ENCODE data around the gene ERG. TPM values are rescaled to one million over a fixed set of nuclear protein-coding genes. Genes with fewer than 3 reads are reported as not detected.

The ERG gene
- polyA plus RNA-seq, 1 donor from 2014 or later: not detected

DNA sequence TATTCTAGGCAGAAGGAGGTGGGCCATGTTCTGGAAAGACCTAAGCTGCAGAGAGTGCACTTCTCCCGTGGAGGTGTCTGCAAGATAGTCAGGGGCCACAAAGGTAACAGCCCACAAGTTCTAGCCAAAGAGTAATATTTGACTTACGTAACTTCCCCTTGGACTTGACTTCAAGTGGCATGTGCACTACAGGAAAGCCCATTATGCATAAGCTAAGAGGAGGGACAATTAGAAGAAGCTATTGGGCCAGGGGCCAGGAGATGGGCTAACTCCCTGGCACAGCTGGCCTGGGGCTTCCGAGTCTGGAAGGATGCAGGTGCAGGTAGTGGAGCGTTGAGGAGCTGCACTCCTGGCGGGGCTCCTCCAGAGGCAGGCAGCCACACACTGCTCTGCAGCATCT, 58.3 kb downstream of the ERG start:
- no peak overlapping the region for H3K27ac ChIP-seq (ENCODE audit: low read length)
- H3K9ac ChIP-seq (ENCODE audit: low read length): no peak overlapping the region
- H3K4me2 ChIP-seq (ENCODE audit: low read length): no peak overlapping the region
- no peaks in the 10 kb centered on the region for H4K20me1 ChIP-seq (ENCODE audit: insufficient read depth)
- no peak overlapping the region for H3K4me3 ChIP-seq (ENCODE audit: low read length)
- no peak overlapping the region for H2AFZ ChIP-seq (ENCODE audit: low read depth, low read length)
- H3K36me3 ChIP-seq (ENCODE audit: insufficient read depth, low read length): no peaks in the 10 kb centered on the region
- no peaks in the 10 kb centered on the region for H3K9me2 ChIP-seq (ENCODE audit: insufficient read depth, low read length)
- H3F3A ChIP-seq (ENCODE audit: insufficient read depth, low read length, poor library complexity, severe bottlenecking): no peaks in the 10 kb centered on the region
- no peaks in the 10 kb centered on the region for H3K27me3 ChIP-seq (ENCODE audit: insufficient read depth, low read depth, low read length)
- H3K9me3 ChIP-seq (ENCODE audit: low read length): no peaks in the 10 kb centered on the region
- TF ChIP-seq RAD21 (conservative IDR thresholded peaks at IDR 0.05) (no peak), TAF1 (IDR thresholded peaks at IDR 0.05; ENCODE audit: low read depth) (no peak), EP300 (conservative IDR thresholded peaks at IDR 0.05; ENCODE audit: poor library complexity, severe bottlenecking) (no peak), SMC3 (conservative IDR thresholded peaks at IDR 0.05; ENCODE audit: poor library complexity) (no peak), EZH2 (IDR thresholded peaks at IDR 0.05; ENCODE audit: borderline replicate concordance, insufficient read depth, low read length, poor library complexity, severe bottlenecking) (no peak), POLR2AphosphoS5 (IDR thresholded peaks at IDR 0.05) (no peak), MXI1 (conservative IDR thresholded peaks at IDR 0.05; ENCODE audit: poor library complexity, severe bottlenecking) (no peak)
- TF ChIP-seq, protein P1, sequence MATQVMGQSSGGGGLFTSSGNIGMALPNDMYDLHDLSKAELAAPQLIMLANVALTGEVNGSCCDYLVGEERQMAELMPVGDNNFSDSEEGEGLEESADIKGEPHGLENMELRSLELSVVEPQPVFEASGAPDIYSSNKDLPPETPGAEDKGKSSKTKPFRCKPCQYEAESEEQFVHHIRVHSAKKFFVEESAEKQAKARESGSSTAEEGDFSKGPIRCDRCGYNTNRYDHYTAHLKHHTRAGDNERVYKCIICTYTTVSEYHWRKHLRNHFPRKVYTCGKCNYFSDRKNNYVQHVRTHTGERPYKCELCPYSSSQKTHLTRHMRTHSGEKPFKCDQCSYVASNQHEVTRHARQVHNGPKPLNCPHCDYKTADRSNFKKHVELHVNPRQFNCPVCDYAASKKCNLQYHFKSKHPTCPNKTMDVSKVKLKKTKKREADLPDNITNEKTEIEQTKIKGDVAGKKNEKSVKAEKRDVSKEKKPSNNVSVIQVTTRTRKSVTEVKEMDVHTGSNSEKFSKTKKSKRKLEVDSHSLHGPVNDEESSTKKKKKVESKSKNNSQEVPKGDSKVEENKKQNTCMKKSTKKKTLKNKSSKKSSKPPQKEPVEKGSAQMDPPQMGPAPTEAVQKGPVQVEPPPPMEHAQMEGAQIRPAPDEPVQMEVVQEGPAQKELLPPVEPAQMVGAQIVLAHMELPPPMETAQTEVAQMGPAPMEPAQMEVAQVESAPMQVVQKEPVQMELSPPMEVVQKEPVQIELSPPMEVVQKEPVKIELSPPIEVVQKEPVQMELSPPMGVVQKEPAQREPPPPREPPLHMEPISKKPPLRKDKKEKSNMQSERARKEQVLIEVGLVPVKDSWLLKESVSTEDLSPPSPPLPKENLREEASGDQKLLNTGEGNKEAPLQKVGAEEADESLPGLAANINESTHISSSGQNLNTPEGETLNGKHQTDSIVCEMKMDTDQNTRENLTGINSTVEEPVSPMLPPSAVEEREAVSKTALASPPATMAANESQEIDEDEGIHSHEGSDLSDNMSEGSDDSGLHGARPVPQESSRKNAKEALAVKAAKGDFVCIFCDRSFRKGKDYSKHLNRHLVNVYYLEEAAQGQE (IDR thresholded peaks at IDR 0.05; ENCODE audit: borderline replicate concordance): no peak
- TF ChIP-seq, protein P2, sequence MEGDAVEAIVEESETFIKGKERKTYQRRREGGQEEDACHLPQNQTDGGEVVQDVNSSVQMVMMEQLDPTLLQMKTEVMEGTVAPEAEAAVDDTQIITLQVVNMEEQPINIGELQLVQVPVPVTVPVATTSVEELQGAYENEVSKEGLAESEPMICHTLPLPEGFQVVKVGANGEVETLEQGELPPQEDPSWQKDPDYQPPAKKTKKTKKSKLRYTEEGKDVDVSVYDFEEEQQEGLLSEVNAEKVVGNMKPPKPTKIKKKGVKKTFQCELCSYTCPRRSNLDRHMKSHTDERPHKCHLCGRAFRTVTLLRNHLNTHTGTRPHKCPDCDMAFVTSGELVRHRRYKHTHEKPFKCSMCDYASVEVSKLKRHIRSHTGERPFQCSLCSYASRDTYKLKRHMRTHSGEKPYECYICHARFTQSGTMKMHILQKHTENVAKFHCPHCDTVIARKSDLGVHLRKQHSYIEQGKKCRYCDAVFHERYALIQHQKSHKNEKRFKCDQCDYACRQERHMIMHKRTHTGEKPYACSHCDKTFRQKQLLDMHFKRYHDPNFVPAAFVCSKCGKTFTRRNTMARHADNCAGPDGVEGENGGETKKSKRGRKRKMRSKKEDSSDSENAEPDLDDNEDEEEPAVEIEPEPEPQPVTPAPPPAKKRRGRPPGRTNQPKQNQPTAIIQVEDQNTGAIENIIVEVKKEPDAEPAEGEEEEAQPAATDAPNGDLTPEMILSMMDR (IDR thresholded peaks at IDR 0.05; ENCODE audit: poor library complexity, severe bottlenecking): no peak
- no peaks in the 10 kb centered on the region for H3K79me2 ChIP-seq (replicated peaks; ENCODE audit: insufficient read depth, low read length)

DNA sequence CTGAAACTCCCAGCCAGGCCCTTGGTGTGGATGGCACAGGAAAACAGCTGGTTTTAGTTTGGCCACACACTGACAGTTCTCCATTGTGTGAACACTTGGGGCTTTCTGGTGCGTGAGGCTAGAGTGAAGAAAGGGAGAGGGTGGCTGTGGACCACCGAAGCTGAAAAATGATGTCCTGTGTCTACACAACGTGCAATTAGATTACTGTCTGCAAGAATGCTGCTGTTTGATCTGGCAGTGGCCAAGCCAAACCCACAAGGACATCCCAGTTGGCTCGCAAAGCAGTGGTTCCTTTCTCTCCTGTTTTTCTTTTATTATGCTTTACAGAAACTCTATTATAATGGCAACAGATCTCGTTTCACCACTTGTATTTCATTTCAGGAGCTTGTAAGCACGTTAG, 58.9 kb downstream of the ERG start:
- H4K20me1 ChIP-seq (ENCODE audit: insufficient read depth): no peaks in the 10 kb centered on the region
- no peaks in the 10 kb centered on the region for H3K9me2 ChIP-seq (ENCODE audit: insufficient read depth, low read length)
- H3K9me3 ChIP-seq (ENCODE audit: low read length): no peaks in the 10 kb centered on the region
- no peak overlapping the region for H3K27ac ChIP-seq (ENCODE audit: low read length)
- no peaks in the 10 kb centered on the region for H3K36me3 ChIP-seq (ENCODE audit: insufficient read depth, low read length)
- H3K79me2 ChIP-seq (replicated peaks; ENCODE audit: insufficient read depth, low read length): no peaks in the 10 kb centered on the region
- no peaks in the 10 kb centered on the region for H3F3A ChIP-seq (ENCODE audit: insufficient read depth, low read length, poor library complexity, severe bottlenecking)
- H2AFZ ChIP-seq (ENCODE audit: low read depth, low read length): no peak overlapping the region
- H3K4me2 ChIP-seq (ENCODE audit: low read length): no peak overlapping the region
- no peak overlapping the region for H3K4me3 ChIP-seq (ENCODE audit: low read length)
- TF ChIP-seq EZH2 (IDR thresholded peaks at IDR 0.05; ENCODE audit: borderline replicate concordance, insufficient read depth, low read length, poor library complexity, severe bottlenecking): no peak
- TF ChIP-seq SMC3 (conservative IDR thresholded peaks at IDR 0.05; ENCODE audit: poor library complexity): no peak
- no peak for TF ChIP-seq TAF1 (IDR thresholded peaks at IDR 0.05; ENCODE audit: low read depth)
- no peak for TF ChIP-seq MXI1 (conservative IDR thresholded peaks at IDR 0.05; ENCODE audit: poor library complexity, severe bottlenecking)
- no peaks in the 10 kb centered on the region for H3K27me3 ChIP-seq (ENCODE audit: insufficient read depth, low read depth, low read length)
- H3K9ac ChIP-seq (ENCODE audit: low read length): no peak overlapping the region
